Cardiac septum (tissue), 1 donor: ENCODE results near the gene PRKAG2. TPM values are rescaled to one million over a fixed set of nuclear protein-coding genes. Genes with fewer than 3 reads are reported as not detected.
"Not testable (repeated sequence)": the region's sequence is repeated elsewhere in the genome, so short reads cannot be mapped to it uniquely, and the experiment has no call there.

Experiments
- DNase-seq: peaks from one replicate; pipeline ENCODE4 v3.0.0-alpha.2; 2020; ENCODE audit warnings: low spot score
- intact Hi-C: fragments of 100-400 bp; cut with DNase I; formaldehyde crosslinking; loops from one replicate; pipeline ENCODE4 v1.14.0; 2022
- total RNA-seq: library from RNA; stranded (reverse); fragmentation: NEBNext Ultra II Directional; extraction: Animal tissue kit (Norgen Biotek cat#: 25700); gene quantifications from one replicate; pipeline ENCODE4 v1.2.1, GENCODE V29; 2021
- donor health status: DM: no; HTN: no; CAD: no.

The PRKAG2 gene
- total RNA-seq, 1 donor from 2014 or later: 106 TPM

DNA sequence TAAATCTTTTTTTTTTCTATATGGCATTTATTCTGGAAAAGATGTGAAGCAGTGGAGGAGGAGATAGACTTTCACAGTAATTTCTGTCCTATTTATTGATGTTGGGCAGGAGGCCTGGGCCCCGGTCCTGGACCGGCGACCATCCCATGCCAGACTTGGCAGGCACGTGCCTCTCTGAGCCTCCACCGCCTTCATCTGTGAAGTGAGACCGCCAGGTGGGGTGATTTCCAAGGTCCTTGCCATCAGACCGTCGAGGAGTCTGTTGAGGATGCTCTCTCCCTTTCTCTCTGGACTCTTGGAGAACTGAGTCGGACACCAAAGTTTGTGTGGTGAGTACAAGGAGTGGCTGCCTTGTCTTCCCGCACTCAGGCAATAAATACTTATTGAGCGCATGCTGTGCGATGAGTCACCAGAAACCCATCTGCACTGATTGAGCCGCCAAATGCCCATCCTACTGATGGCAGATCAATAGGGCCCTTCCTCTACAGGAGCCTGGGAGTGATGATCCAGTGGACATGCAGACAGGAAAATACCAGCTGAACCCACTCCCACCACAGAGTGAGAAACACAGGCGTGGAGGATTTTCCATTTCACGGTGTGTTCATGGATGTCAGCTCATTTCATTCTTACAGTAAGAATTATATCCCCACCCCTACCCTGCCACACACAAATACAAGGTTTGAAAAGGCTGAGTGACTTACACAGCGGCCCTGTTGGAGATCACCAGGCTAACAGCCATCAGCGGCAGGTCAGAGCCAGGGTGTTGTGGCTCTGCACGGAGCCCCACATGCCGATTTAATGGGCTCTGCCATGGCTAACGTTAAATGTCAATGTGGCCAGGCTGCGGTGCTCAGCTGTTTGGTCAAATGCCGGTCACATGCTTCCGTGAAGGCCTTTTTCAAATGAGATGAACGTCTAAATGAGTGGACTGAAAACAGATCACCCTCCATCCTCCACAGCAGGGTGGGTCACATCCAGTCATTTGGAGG, 11.5 kb upstream of the PRKAG2 start:
- intact Hi-C loops: loop anchor here (10.0 kb wide), 1 partner anchor 104 kb away; no protein-coding TSS in a partner anchor
- no peak for DNase-seq

DNA sequence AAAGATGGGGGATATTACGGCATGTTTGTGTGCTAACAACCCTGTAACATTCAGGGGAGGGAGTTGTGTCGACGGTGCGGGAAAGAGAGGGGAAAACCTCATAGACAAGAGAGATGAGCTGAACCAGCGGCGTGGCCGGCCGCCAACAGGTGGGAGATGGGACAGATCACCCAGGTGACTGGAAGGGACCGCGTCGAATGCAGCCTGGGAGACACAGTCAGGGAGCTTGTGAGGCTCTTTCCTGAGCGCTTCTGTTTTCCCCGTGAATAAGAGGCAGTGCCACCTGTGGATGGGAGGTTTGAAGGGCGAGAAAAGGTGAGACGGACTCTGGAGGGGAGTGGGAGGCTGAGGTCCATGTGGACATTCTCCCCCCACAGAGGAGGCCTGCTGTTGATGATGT, 9.9 kb upstream of the PRKAG2 start:
- intact Hi-C loops: loop anchor here (10.0 kb wide), 1 partner anchor 102 kb away; no protein-coding TSS in a partner anchor
- no peak for DNase-seq

DNA sequence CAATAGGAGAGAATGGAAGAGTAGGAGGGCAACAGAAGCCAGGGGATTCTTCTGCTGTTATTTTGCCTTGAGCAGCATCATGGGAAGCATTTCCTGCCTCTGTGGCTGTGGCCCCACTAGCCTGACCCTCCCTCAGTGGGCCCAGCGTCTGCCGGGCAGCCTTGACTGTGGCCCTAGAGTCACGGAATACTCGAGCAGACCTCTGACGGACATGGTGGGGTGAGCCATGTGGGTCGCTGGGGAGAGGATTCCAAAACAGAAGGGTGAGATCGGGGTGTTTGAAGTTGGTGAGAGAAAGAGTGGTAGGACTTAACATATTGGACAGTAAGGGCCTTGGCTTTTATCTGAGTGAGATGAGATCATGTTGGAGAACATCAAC, 8.3 kb upstream of the PRKAG2 start:
- no peak for DNase-seq
- intact Hi-C loops: loop anchor here (10.0 kb wide), 1 partner anchor 100 kb away; no protein-coding TSS in a partner anchor

DNA sequence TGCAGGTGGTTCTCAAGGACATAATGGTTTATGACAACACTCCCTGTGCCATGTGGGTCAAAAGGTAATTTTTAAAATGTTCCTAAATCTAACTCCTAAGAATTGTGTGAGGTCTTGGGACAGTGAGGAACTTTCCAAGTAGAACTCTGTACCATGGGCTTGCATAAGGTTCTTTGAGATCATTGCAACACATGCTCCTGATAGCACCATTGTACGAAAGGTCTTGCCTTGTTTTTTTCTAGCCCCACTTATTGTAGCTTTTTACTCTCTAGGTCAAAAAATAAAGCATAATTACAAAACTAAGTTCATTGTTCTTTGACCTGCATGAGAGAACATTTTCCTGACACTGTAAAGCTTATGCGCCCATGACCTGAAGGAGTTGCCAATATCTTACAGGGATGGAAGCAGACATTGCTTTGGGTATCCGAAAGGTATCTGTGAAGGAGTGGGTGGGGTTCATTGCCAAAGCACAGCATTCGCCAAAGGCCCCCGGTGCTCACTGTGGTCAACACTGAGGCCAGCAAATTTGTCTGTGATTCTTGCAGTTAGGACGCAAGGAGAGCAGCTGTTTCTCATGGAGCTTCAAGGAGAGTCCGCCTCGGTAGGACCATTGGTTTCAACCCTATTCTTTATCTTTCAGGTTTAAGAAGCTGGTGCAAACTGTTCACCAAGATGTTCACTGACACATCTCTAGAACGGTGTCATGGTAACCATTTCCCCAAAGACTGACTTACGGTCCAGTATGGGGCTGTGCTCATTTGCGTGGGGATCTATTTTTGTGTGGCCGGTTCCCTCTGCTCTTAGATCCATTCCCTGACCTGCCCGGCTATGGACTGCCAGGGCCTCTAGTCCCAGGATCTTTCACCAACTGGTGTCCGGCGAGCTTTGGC, 7.6 kb upstream of the PRKAG2 start:
- intact Hi-C loops: loop anchor here (10.0 kb wide), 1 partner anchor 100 kb away; no protein-coding TSS in a partner anchor
- no peak for DNase-seq

DNA sequence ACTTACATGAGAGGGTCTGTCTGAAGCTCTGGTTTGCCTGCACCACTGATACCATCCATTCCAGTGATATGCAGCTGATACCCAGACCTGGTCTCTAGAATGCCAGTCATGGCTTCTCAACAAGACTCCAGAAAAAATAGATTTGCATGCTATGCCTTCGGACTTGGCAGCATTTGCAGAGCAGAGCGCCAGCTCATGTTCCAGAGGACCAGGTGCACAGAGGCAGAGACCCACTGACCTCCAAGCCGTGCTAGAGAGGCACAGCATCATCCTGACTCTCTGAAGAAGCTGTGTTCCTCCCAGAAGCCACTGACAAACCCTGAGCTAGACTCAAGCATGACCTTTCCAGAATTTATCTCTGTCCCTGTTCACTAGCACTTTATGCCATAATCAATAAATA, 6.9 kb upstream of the PRKAG2 start:
- intact Hi-C loops: loop anchor here (10.0 kb wide), 1 partner anchor 99 kb away; no protein-coding TSS in a partner anchor

DNA sequence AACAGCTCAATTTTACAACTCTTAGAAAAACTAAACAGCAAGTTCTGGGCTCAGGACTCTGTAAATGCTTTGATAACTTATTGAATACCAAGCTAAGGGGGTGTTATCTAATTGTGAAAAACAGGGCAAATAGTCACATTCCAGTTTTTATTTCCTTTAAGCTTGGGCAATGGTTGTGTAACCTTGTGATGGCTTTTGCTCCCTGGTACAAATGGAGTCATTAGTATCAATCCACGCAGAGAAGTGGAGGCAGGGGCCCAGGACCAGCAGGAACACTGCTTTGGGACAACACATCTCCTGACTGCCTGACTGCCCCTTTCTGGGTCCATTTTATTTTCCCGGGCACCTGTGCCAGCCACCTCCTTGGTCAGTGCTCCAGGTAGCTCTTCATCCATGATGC, 5.8 kb upstream of the PRKAG2 start:
- no peak for DNase-seq
- intact Hi-C loops: loop anchor here (10.0 kb wide), 1 partner anchor 98 kb away; no protein-coding TSS in a partner anchor

More for the DNA sequence above, 6.9 kb upstream of the PRKAG2 start:
- DNase-seq: no peak

DNA sequence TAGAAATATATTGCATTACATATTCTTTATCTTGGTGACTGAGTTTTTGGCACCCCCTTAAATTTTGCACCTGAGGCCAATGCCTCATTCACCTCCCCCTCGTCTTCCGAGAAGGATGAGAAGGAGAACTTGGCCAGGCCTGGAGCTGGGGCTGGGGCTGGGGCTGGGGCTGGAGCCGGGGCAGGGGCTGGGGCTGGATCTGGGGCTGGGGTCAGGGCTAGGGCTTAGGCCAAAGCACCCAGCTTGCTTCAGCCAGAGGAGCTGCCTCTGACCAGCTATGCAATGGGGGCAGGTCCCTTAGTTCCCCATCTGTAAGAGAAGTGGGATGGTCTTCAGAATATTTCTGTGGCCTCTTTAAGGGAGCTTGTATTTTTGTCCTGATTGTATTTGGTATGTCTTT, 3.8 kb upstream of the PRKAG2 start:
- no peak for DNase-seq

DNA sequence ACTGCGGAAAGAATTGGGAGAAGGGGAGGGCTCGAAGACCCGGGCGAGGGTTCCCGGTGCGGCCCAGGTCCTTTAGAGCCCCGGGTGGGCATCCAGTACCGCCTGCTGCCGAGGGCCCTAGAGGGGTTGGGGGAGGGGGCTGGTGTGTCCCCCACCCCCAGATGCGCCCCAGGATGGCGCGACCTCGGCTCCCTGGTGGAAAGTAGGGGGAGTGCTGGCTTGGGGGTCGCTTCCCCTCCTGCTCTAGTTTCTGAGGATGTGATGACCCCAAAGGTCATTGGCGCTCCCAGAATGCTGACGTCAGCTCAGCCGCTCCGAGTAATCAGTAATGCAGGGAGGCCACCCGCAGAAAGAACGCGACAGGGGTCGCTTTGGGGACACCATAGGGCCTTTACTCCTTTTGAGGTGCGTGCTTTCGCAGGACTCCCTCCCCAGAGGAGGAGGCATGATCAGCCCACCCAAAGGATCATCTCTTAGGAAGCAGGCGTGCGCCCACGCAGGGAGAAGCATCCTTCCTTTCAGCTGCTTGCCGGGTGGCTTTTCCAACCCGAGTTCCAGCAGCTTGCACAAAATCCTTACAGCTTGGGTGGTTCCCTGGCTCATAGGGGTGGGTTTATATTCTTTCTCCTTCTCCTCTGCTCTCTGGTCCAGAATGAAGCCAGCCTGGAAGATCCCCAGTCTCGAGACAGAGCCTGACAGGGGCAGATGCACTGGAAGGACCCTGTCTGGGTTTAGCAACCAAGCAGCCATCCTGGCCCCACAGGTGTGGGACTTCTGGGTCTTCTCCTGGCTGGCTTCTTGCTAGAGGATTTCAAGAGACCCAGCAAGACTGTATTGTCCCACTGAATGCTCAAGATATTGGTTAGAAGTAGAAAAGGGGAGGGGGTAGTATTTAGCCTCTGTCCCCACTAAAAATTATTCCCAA, 1.3 kb upstream of the PRKAG2 start:
- intact Hi-C loops: no loop called here
- DNase-seq: no peak

More for the DNA sequence above, 3.8 kb upstream of the PRKAG2 start:
- intact Hi-C loops: loop anchor here (10.0 kb wide), 1 partner anchor 96 kb away; no protein-coding TSS in a partner anchor

DNA sequence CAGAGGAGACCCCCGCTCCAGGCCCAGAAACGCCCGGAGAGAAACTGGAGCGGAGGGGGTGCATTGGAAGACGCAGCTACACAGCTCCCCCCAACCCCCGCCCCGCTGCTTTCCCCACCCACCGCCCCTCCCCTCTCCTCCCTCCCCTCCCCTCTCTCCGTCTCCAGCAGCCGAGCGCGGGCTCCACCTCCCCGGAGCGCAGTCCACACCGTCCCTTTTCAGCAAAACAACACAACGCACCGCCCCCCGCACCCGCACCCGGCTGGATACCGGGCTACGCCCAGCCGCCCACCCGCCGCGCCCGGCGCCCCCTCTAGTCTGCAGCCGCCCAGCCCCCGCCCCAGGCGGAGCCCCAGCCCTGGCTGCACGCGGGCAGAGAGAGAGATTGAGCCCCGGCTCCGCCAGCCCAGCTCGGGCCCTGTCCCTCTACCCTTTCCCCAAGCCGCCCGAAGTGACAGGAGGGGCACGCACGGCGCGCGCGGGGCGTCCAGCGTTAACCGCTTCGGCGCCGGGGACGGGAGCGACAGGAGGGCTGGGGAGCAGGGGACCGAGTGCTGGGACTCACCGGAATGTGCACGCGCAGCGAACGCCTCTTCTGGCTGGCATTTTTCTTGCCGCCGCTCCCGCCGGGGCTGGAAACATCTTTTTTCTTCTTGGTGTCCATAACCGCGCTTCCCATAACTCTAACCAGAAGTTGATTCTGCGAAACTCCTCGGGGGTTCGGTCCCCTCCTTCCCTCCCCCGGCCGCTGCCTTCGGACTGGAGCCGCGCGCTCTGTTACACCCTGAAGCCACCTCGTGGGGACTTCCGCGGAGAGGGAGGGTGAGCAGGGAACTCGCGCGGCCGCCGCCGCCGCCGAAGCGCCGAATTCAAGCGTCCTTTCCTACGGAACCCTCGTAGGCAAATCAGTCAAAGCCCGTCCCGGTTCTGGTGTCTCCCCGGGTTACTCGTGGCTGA, 695 bp downstream of the PRKAG2 start:
- peak; percentile 83 for DNase-seq

DNA sequence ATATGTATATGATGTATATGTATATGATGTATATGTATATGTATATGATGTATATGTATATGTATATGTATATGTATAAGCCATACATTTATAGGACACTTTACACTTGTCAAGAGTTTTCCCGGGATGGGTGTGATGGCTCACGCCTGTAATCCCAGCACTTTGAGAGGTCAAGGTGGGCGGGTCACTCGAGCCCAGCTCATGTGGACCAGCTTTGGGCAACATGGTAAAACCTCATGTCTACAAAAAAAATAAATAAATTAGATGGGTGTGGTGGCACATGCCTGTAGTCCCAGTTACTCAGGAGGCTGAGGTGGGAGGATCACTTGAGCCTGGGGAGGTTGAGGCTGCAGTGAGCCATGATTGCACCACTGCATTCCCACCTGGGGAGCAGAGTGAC, 2.4 kb downstream of the PRKAG2 start:
- intact Hi-C loops, DNase-seq: not testable (repeated sequence)

More for the DNA sequence above, 695 bp downstream of the PRKAG2 start:
- intact Hi-C loops: no loop called here

DNA sequence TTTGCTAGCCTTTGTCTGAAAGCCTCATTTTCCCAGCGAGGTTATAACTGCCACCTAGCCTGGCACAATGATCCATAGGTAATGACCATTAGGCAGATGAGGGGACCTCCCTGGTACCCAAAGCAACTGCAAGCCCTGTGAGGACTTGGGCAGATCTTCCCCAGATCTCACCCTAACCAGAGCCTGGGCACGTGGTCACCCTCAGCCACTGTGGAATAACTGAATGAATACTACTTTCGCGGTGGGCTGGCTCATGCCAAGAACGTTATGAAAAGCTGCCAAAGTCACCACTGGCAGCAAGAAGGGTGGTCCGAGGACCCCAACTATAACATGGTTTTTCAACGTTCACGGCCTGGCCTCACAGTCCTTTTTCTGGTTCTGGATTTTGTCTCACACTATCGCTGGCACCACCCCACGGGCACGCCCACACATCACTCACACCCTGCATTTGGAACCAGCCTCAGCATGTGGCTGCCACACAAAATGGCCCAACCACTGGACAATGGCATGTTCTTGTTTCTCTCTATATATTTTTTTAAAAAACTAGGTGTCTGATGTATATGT, 3.4 kb downstream of the PRKAG2 start:
- DNase-seq: no peak
- intact Hi-C loops: no loop called here

DNA sequence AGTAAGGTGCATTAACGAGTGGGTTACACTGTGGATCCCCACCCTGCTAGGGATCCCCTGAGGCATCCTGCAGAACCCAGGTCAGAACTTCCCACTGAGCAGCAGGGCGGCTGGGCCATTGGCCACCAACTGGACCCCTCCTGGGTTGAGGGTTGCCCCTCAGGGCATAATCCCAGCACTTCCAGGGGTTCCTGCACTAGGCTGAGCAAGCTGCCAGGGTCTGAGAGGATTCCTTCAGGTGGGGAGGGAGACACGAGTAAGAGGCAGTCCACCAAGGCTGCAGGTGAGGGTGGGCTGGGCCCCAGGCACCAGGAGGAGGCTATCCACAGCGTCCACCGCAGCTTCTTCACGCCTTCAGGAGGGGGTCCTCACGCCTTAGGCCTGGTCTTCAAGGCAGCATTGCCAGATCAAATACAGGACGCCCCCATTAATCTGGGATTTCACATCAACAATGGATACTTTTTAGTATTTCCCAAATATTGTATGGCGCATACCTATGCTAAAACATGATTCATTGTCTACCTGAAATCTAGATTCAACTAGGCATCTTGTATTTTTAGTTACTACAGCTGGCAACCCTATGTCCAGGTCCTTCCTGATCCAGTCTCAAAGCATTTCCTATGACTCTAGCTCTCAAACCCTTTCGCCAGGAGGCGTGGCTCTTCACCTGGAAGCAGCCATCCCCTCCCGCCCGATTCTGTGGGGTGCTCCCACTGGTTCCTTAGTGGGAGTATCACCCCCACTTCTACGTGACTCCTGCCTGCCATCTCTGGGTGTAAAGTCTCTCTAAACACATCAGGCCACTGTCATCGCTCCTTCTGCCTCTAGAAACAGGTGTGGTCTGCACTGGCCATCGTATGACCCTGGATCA, 4.1 kb downstream of the PRKAG2 start:
- intact Hi-C loops: no loop called here
- DNase-seq: no peak

DNA sequence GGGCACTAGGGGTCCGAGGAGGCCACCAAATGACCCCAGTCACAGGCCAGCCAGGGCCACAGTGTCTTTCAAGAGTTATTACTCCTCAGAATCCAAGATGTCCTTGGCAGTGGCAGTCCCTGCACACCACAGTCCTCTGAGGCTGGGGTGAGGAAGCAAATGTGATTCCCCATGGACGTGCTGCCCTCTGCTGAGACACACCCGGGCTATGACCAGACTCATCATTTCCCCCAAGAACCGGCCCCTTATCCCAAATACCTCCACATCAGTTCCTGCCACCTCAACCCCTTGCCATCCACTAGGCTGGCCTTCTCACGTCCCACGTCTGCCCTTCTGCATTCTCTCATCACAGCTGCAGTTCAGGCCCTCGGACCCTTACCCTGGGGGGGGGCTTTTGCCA, 5.0 kb downstream of the PRKAG2 start:
- intact Hi-C loops: no loop called here
- no peak for DNase-seq

DNA sequence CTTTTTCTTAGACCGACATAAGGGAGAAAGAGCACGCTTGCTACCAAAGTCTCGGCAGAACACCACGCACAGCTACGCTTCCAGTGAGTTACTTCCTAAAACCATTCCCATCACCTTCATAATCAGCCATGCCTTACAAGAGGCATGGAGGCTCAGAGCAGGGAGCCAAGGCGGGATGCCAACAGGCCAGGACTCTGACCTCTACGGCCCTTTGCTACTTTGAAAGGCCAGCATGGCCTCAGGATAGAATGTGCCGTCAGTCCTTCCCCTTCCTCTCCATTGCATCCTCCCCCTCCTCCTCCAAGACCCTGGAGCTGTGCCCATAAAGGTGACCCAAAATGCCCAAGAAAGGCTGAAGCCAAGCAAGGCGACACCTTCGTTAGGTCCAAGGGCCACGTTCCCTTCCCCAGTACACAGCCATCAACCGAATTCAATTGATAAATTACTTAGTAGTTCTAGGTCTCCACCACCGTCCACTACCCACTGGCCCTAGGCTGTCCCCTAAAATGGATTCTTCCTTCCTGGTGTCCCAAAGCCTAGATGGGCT, 5.7 kb downstream of the PRKAG2 start:
- intact Hi-C loops: no loop called here

DNA sequence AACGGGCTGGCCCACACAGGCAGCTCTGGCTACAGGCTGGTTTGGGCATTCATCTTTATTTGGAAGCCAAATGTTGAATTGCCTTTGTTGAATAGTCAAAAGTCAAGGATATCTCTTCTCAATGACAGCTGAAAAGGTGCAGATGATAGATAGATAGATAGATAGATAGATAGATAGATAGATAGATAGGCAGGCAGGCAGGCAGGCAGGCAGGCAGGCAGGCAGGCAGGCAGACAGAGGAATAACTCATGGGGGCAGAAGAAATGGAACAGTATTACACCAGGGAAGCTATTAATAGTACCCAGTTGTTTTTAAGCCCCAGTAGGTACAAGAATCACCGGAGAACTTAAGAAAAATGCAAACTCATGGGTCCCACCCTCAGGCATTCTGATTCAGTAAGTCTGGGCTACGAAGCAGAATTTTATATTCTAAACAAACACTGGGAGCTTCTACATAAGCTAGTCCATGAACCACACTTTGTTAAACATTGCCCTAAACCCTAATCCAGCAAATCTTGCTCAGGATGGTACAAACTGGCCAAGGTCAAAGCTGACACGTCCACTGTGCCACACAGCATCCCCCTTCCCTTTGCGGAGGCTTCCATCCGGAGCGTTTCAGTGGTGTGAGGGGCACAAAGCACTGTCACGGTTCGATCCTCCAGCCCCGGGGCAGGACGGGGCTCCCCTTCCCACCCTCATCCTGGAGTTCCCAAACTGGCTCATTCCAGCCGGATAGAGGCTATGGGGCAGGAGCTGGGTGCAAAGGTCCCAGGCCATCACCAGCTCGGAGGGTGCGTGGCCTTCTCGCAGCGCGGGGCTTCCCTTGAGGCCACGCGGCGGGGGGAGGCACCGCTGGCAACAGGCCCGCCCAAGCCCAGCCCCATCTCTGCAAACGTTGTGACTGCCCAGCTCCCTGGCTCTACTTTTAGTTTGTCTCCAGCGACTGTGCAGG, 6.7 kb downstream of the PRKAG2 start:
- intact Hi-C loops: loop anchor here (10.0 kb wide), 1 partner anchor 155 kb away; the partner anchor contains the start of gene GALNT11
- DNase-seq: no peak

More for the DNA sequence above, 5.7 kb downstream of the PRKAG2 start:
- DNase-seq: no peak
